Kidney epithelial cell (primary cell): ENCODE measurements around the gene KCNQ4. TPM values are rescaled to one million over a fixed set of nuclear protein-coding genes. Genes with fewer than 3 reads are reported as not detected.

Experiments used
- DNase-seq: peaks from one replicate; pipeline ENCODE4 v3.0.0-alpha.2; 2010; ENCODE audit warnings: low read depth
- H3K27me3 ChIP-seq: 2 replicates; pipeline ENCODE4 v1.6.0; 2011; ENCODE audit warnings: low read length; ENCODE audit not compliant: control insufficient read depth, insufficient read depth
- H3K36me3 ChIP-seq: 2 replicates; pipeline ENCODE4 v1.5.1; 2011; ENCODE audit warnings: low read length; ENCODE audit not compliant: control insufficient read depth, insufficient read depth
- H3K4me3 ChIP-seq: 2 replicates; pipeline ENCODE4 v1.5.1; 2011; ENCODE audit warnings: low read depth, mild to moderate bottlenecking, control low read depth, low read length
- total RNA-seq: library from RNA; depleted of rRNA; stranded (reverse); fragments of >200 nt; gene quantifications from 2 replicates; pipeline ENCODE4 v1.2.3, GENCODE V29; 2015
- TF ChIP-seq, protein P1 (sequence below): IDR thresholded peaks from 2 replicates; pipeline ENCODE4 v1.5.1; 2011; ENCODE audit warnings: mild to moderate bottlenecking, moderate library complexity, low read length, control low read depth, inconsistent platforms; ENCODE audit not compliant: insufficient read depth, poor library complexity, severe bottlenecking

Gene KCNQ4
- total RNA-seq, 1 donor from 2014 or later, result 2.8 TPM

DNA sequence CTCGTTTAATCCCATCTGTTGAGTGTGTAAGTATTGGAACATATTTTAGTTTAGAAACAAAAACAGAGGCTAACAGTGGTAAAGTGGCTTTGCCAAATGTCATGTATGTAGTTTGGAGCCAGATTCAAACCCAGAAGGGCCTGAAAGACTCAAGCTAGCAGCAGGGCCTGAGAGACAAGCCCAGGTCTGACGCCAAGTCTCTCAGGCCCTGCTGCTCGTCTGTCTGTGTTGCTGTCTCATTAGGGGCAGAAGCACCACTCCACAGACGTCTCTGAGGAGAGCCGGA is 70.2 kb downstream of the KCNQ4 start:
- Histone ChIP-seq H3K36me3 (no peaks in the 10 kb centered on the region), H3K27me3 (no peaks in the 10 kb centered on the region), H3K4me3 (no peak overlapping the region)
- no peak for DNase-seq
- TF ChIP-seq, protein P1, sequence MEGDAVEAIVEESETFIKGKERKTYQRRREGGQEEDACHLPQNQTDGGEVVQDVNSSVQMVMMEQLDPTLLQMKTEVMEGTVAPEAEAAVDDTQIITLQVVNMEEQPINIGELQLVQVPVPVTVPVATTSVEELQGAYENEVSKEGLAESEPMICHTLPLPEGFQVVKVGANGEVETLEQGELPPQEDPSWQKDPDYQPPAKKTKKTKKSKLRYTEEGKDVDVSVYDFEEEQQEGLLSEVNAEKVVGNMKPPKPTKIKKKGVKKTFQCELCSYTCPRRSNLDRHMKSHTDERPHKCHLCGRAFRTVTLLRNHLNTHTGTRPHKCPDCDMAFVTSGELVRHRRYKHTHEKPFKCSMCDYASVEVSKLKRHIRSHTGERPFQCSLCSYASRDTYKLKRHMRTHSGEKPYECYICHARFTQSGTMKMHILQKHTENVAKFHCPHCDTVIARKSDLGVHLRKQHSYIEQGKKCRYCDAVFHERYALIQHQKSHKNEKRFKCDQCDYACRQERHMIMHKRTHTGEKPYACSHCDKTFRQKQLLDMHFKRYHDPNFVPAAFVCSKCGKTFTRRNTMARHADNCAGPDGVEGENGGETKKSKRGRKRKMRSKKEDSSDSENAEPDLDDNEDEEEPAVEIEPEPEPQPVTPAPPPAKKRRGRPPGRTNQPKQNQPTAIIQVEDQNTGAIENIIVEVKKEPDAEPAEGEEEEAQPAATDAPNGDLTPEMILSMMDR, result no peak

DNA sequence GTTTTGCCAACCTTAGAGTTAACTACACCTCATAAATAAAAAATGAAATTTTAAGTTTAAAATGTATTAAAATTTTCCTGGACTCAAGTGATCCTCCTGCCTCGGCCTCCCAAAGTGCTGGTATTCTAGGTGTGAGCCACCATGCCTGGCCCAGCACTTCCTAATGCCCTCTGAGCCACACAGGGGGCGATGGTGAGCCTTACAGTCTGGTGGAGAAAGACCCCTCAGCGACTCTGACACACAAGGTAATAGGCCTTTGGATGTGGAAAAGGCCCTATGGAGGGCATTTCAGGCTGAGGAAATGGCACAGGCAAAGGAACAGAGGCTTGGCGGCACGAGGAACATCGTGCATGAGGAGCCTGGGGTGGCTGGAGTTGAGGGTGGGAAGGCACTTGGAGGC is 71.9 kb downstream of the KCNQ4 start:
- TF ChIP-seq, protein P1, result peak; percentile 37
- H3K36me3 ChIP-seq, result no peaks in the 10 kb centered on the region
- no peak for DNase-seq
- H3K27me3 ChIP-seq, result no peaks in the 10 kb centered on the region
- no peak overlapping the region for H3K4me3 ChIP-seq

DNA sequence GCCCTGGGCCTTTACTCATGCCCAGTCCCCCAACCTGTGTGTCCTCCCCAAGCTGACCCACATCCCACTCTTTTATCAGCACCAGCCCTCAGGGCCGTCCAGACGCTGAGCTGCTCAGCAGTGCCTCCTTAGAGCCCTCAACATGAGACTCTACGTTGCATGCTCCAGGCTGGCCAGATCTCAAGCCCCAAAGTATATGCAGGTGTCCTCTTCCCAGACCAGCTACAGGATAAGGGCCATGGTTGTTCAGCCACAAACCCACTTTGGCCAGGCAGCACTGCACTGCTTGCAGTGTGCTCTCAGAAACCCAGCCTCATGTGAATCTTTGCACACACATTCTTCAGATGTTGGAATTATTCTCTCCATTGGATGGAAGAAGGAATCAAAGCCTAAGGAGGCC is 72.5 kb downstream of the KCNQ4 start:
- Histone ChIP-seq H3K36me3 (no peaks in the 10 kb centered on the region), H3K27me3 (no peaks in the 10 kb centered on the region), H3K4me3 (no peak overlapping the region)
- TF ChIP-seq, protein P1, result no peak
- DNase-seq, result no peak

DNA sequence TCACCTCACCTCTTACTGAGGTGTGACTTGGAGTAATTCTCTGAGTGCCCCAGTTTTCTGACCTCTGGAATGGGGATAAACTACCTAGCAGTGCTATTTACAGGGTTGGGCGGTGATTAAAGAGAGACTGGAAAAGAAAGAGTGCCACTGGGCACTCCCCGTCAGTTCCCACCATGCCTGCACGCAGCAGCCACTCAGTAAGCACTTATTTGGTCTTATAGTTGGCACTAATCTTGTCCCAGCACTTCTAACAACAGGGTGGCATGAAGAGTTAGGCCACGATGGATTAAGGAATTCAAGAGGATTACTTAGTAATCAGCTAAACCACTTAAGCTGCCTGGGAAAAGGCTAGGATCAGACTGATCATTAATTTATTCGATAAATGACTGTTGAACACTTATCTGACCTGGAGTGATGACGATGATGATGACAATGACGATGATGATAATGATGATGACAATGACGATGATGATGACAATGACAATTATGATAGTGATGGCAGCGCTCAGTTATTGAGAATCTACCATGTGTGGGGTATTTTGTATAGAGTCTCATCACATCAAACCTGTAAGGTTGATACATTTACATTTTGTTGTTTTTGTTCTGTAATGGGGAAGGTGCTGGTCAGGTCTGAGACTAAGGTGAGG is 73.2 kb downstream of the KCNQ4 start:
- Histone ChIP-seq H3K27me3 (no peaks in the 10 kb centered on the region), H3K36me3 (no peaks in the 10 kb centered on the region), H3K4me3 (no peak overlapping the region)
- DNase-seq, result no peak
- TF ChIP-seq, protein P1, result no peak

GRCh38 chr1:40857737-40858136 is 74.2 kb downstream of the KCNQ4 start:
- Histone ChIP-seq H3K36me3 (no peaks in the 10 kb centered on the region), H3K4me3 (no peak overlapping the region), H3K27me3 (no peaks in the 10 kb centered on the region)
- TF ChIP-seq, protein P1, result no peak
- no peak for DNase-seq

DNA sequence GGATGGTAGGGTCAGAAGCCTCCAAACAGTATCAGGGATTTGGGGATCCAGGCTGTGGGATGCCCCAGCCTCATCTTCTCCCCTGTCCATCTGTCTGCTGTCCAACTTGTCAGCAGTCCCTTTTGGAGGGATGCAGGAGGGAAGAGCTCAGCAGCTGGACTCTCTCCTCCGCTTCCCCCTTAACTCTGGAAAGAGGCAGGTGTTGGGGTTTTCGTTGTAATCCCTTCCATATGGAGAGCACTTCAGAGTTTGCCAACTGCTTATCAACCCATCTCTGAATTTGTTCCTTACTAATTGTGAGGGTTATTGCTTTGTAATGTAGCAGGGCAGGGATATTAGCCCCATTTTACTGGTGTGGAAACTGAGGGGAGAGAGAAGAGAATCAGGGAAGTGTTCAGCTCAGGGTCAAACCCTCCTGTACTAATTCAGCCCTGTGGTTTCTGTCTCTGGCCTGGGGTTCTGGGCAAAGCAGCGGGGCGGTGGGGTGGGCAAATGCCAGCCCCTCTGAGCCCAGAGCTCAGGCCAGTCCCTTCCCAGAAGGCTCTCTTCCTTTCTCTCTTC is 75.3 kb downstream of the KCNQ4 start:
- no peaks in the 10 kb centered on the region for H3K27me3 ChIP-seq
- no peak for DNase-seq
- TF ChIP-seq, protein P1, result no peak
- H3K36me3 ChIP-seq, result no peaks in the 10 kb centered on the region
- no peak overlapping the region for H3K4me3 ChIP-seq
